Measurements from ENCODE around the gene MDH1B. TPM values are rescaled to one million over a fixed set of nuclear protein-coding genes. Genes with fewer than 3 reads are reported as not detected.
A peak's percentile ranks its signal among the peaks of the same experiment; 100 is the strongest.
"Not testable (repeated sequence)": the region's sequence is repeated elsewhere in the genome, so short reads cannot be mapped to it uniquely, and the experiment has no call there.

The MDH1B gene
- not detected for polyA plus RNA-seq

GRCh38 chr2:206765242-206766056 is at the start of gene MDH1B, which contains the start of gene FASTKD2:
Gene MDH1B, minus strand, starts transcription at chr2:206765328. Its CDS starts 57 bp downstream, at chr2:206765271.
Gene FASTKD2, plus strand, starts transcription at chr2:206765606. Its CDS starts 1,088 bp downstream, at chr2:206766694.
- H3K4me1 Mint-ChIP-seq = peaks cover 24 to 30% (median 26%) of the 10 kb centered on the region in 3 donors
- H3K9me3 Mint-ChIP-seq = no peaks in the 10 kb centered on the region
- H3K27me3 Mint-ChIP-seq = peaks cover 2% of the 10 kb centered on the region
- peak within 1 kb of the TSS; percentile 94 to 99 (median 97) for H3K27ac Mint-ChIP-seq
- H3K4me3 Mint-ChIP-seq = peak within 1 kb of the TSS; percentile 92 to 97 (median 96)
- peaks cover 3% of the 10 kb centered on the region for H3K36me3 Mint-ChIP-seq

GRCh38 chr2:206814498-206814897 is 49.4 kb upstream of the MDH1B start:
- peaks cover 0 to 2% (median 0%) of the 10 kb centered on the region in 3 donors for H3K4me1 Mint-ChIP-seq
- H3K9me3 Mint-ChIP-seq = peaks cover 0 to 6% (median 0%) of the 10 kb centered on the region in 3 donors
- H3K4me3 Mint-ChIP-seq = no peak overlapping the region
- no peaks in the 10 kb centered on the region for H3K27me3 Mint-ChIP-seq
- H3K36me3 Mint-ChIP-seq = no peaks in the 10 kb centered on the region
- H3K27ac Mint-ChIP-seq = no peak overlapping the region

DNA sequence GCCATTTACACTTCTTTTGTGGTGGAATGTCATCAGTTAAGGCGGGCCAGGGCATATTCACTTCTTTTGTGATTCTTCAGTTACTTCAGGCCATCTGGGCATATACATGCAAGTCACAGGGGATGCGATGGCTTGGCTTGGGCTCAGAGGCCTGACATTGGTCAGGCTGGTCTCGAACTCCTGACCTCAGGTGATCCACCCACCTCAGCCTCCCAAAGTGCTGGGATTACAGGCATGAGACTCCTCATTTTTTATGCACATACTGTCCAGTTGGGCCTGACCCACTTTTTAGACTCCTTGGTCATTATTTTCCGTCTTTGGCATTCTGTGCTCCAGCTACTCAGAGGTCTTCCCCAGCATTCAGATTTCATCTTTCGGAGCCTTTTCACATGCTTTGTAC is 47.3 kb upstream of the MDH1B start:
- H3K27ac Mint-ChIP-seq, H3K4me3 Mint-ChIP-seq, H3K4me1 Mint-ChIP-seq, H3K36me3 Mint-ChIP-seq, H3K27me3 Mint-ChIP-seq, H3K9me3 Mint-ChIP-seq: not testable (repeated sequence)

GRCh38 chr2:206807624-206808023 is 42.5 kb upstream of the MDH1B start:
- H3K9me3 Mint-ChIP-seq, H3K4me1 Mint-ChIP-seq, H3K27ac Mint-ChIP-seq, H3K36me3 Mint-ChIP-seq, H3K4me3 Mint-ChIP-seq, H3K27me3 Mint-ChIP-seq: not testable (repeated sequence)

GRCh38 chr2:206805887-206806607 is 40.9 kb upstream of the MDH1B start:
- peaks cover 0 to under 1% (median 0%) of the 10 kb centered on the region in 3 donors for H3K4me1 Mint-ChIP-seq
- H3K27ac Mint-ChIP-seq = no peak overlapping the region
- peaks cover 3% of the 10 kb centered on the region for H3K36me3 Mint-ChIP-seq

DNA sequence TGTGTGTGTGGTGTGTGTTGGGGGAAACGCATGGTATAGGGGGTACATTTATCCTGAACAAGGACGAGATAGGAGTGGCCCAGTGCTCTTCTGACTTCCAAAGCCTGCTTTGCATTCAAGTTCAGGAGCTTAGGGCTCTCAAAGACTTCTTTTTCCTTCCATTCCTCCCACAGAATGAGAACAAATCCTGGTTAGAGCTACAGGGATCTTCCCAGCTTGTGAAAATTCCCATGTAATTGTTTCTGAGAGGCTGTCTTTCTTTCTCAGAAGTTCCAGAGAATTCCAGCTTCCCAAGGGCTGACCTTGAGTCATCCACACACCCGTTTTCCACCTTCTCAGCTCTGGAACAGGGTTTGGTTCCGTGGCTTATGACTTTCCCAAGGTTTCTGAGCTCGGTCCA is 39.2 kb upstream of the MDH1B start:
- peaks cover 3% of the 10 kb centered on the region for H3K36me3 Mint-ChIP-seq

More at GRCh38 chr2:206805887-206806607, 40.9 kb upstream of the MDH1B start:
- H3K4me3 Mint-ChIP-seq = no peak overlapping the region
- H3K9me3 Mint-ChIP-seq = no peaks in the 10 kb centered on the region
- no peaks in the 10 kb centered on the region for H3K27me3 Mint-ChIP-seq

DNA sequence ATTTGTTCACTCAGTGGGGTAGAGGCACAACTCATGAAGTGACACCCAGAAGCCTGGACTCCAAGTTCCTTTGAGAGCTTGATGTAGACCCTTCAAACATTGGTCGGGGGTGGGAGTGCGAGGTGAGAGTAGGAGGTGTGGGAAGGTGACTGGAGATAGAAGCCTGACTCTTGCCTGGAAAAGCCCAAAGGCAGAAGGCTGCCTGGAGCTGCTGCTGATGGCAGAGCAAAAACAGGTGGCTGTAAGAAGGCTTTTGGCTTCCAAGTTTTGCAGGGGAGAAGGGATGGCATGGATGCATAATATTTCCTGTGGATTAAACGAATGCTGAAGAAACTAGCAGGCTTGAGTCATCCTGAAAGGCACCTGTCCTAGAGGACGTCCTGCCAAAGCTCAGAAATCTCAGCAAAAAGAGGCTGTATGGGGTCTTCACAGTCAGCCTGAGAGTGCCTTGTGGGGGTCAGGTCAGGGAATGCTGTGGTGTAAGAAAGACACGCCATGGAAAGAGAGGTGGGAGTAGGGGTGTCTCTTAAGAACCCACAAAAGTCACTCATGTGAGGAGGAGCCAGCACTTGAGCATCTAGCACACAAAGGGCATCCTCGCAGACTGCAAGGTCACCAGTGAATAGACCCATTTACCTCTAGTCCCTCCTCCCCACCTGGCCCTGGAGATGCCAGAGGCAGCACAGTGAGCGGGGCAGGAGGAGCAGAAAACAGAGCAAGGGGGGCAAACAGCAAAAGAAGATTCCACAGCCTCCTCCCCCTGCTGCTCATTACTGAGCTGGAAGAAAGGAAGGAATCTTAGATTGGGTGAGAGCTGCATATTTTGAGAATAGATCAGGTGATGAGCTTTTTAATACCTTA is 37.8 kb upstream of the MDH1B start:
- Mint-ChIP-seq H3K9me3 (no peaks in the 10 kb centered on the region), H3K27me3 (no peaks in the 10 kb centered on the region), H3K4me1 (peaks cover 4 to 9% (median 8%) of the 10 kb centered on the region in 3 donors), H3K4me3 (no peak overlapping the region), H3K36me3 (peaks cover 3% of the 10 kb centered on the region), H3K27ac (no peak overlapping the region)

More for the DNA sequence above, 39.2 kb upstream of the MDH1B start:
- Mint-ChIP-seq H3K4me1 (peaks cover 4 to 6% (median 5%) of the 10 kb centered on the region in 3 donors), H3K9me3 (no peaks in the 10 kb centered on the region), H3K27ac (no peak overlapping the region), H3K27me3 (no peaks in the 10 kb centered on the region), H3K4me3 (no peak overlapping the region)

GRCh38 chr2:206801418-206802189 is 36.5 kb upstream of the MDH1B start:
- Mint-ChIP-seq H3K4me3 (no peak overlapping the region), H3K9me3 (no peaks in the 10 kb centered on the region), H3K4me1 (peaks cover 4 to 9% (median 8%) of the 10 kb centered on the region in 3 donors), H3K36me3 (no peaks in the 10 kb centered on the region), H3K27ac (no peak overlapping the region), H3K27me3 (no peaks in the 10 kb centered on the region)

DNA sequence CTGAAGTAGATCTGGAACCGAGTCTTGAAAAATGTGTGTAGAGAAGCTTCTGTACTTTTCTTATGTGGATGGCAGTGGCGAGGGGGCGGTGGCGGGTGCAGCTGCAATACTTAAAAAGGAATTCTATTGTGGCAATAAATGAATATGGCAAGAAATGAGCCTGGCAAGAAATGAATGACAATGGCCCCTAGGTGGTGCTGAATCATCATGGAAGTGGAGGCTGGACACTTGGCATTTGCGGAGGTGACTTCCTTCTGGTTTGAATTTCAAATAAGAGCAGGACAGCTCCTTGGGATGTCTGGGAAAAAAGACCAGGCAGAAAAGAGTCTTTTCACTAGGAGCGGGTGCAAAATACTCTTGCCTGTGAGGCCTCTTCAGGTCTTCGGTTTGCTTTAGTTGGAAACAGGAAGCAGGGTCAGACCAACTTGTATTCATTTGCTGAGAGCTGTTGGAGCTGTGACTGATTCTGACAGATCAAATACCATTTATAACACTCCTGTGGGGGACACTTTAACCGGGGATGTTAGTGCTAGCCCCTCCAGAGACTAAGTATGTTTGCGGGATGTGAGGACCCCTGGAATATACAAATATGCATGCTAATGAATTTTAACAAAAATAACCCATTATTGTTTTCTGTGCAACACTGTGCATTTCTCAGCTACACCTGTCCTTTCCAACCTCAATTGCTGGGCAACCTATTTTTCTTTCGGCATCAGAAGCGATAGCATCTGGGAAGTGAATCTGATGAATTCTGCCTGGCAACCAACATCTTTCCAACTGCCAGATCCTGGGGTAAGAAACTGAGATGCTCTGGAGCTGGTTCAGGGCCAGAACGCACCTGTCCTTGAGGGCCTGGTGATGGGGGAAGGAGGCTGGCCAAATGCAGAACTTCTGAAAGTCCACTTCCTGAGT is 35.6 kb upstream of the MDH1B start:
- Mint-ChIP-seq H3K4me3 (peak overlapping the region in 3 of 4 donors; percentile 53 to 85 (median 82)), H3K4me1 (peaks cover 4 to 9% (median 8%) of the 10 kb centered on the region in 3 donors), H3K27me3 (no peaks in the 10 kb centered on the region), H3K36me3 (no peaks in the 10 kb centered on the region), H3K9me3 (no peaks in the 10 kb centered on the region), H3K27ac (no peak overlapping the region)

DNA sequence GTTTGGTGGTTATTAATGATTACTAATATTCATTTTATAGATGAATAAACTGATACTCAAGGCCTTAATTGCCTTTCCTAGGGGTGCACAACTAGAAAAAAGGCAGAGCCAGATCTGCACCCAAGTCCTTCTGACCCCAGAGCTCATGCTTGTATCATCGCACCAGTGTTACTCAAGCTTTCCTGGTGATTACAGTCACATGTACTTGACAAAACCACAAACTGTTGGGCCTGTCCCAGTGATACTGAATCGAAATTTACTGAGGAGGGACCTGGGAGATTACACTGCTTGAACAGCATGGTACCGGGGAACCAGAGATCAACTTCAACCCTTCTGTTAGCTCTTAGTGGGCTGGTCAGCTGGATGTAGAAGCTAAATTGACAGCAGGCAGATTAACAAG is 34.0 kb upstream of the MDH1B start:
- Mint-ChIP-seq H3K27me3 (no peaks in the 10 kb centered on the region), H3K9me3 (no peaks in the 10 kb centered on the region), H3K4me1 (peaks cover 4 to 9% (median 8%) of the 10 kb centered on the region in 3 donors), H3K4me3 (no peak overlapping the region), H3K27ac (no peak overlapping the region), H3K36me3 (no peaks in the 10 kb centered on the region)

DNA sequence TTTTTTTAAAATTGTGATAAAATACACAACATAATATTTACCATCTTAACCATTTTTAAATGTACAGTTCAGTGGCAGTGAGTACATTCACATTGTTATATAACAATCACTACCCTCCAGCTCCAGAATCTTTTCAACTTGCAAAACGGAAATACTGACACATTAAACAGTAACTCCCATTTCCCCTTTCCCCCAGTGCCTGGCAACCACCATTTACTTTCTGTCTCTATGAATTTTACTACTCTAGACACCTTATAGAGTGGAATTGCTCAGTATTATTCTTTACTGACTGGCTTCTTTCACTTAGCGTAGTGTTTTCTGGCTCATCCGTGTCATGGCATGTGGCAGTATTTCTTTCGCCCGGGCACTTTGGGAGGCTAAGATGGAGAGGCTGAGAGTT is 32.9 kb upstream of the MDH1B start:
- H3K36me3 Mint-ChIP-seq = no peaks in the 10 kb centered on the region
- peaks cover 4 to 9% (median 8%) of the 10 kb centered on the region in 3 donors for H3K4me1 Mint-ChIP-seq
- no peaks in the 10 kb centered on the region for H3K27me3 Mint-ChIP-seq
- peak overlapping the region in 1 of 3 donors; percentile 57 for H3K27ac Mint-ChIP-seq
- H3K4me3 Mint-ChIP-seq = no peak overlapping the region
- H3K9me3 Mint-ChIP-seq = no peaks in the 10 kb centered on the region

- Mint-ChIP-seq H3K27ac (peak overlapping the region in 1 of 3 donors; percentile 39), H3K9me3 (no peaks in the 10 kb centered on the region), H3K36me3 (no peaks in the 10 kb centered on the region), H3K4me3 (no peak overlapping the region), H3K27me3 (no peaks in the 10 kb centered on the region), H3K4me1 (peaks cover 4 to 9% (median 8%) of the 10 kb centered on the region in 3 donors)
Observed at GRCh38 chr2:206797376-206797775, 32.2 kb upstream of the MDH1B start.

- Mint-ChIP-seq H3K4me1 (no peaks in the 10 kb centered on the region), H3K27ac (no peak overlapping the region), H3K4me3 (no peak overlapping the region), H3K27me3 (no peaks in the 10 kb centered on the region), H3K9me3 (no peaks in the 10 kb centered on the region), H3K36me3 (peaks cover 4% of the 10 kb centered on the region)
Observed at GRCh38 chr2:206792645-206793044, 27.5 kb upstream of the MDH1B start.

Data from IgD-negative memory B cell (primary cell).